SU-DHL-6 (cell line): ENCODE measurements around the gene PXMP4.

ENCODE experiments used
- EZH2phosphoT487 ChIP-seq: fragments of 200-600 bp; sonication (generic), shearing (Covaris generic); conservative IDR thresholded peaks from 2 replicates; pipeline ENCODE4 v1.6.1; 2018; ENCODE audit warnings: mild to moderate bottlenecking, antibody characterized with exemption, low read length, moderate library complexity, mixed read lengths
- TF ChIP-seq, protein P1 (sequence below): fragments of 200-600 bp; sonication (generic); IDR thresholded peaks from one replicate; pipeline ENCODE4 v1.5.1; 2017; ENCODE audit warnings: antibody characterized with exemption, mild to moderate bottlenecking, low read length, moderate library complexity; ENCODE audit not compliant: insufficient read depth, poor library complexity, severe bottlenecking

DNA sequence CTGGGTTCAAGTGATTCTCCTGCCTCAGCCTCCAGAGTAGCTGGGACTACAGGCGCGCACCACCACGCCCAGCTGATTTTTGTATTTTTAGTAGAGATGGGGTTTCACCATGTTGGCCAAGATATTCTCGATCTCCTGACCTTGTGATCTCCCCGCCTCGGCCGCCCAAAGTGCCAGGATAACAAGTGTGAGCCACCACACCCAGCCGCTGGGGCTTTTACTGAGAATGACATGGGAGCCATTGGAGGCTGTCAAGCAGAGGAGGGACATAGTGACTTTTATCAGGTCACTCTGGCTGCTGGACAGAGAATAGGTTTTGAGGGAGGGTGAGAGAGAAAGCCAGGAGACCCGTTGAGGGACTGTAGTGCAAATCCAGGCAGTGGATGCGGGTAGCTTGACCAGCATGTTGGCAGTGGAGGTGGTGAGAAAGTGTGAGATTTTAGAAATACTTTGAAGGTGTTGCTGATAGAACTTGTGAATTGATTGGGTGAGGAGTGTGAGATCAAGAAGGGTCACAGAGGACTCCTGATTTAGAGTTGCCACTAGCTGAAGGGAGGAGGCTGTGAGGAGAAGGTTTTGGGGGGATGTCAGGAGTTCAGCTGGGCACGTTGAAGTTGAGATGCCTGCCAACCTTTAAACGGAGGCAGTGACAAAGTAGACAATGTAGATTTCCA, 26.4 kb upstream of the PXMP4 start:
- TF ChIP-seq, protein P1, sequence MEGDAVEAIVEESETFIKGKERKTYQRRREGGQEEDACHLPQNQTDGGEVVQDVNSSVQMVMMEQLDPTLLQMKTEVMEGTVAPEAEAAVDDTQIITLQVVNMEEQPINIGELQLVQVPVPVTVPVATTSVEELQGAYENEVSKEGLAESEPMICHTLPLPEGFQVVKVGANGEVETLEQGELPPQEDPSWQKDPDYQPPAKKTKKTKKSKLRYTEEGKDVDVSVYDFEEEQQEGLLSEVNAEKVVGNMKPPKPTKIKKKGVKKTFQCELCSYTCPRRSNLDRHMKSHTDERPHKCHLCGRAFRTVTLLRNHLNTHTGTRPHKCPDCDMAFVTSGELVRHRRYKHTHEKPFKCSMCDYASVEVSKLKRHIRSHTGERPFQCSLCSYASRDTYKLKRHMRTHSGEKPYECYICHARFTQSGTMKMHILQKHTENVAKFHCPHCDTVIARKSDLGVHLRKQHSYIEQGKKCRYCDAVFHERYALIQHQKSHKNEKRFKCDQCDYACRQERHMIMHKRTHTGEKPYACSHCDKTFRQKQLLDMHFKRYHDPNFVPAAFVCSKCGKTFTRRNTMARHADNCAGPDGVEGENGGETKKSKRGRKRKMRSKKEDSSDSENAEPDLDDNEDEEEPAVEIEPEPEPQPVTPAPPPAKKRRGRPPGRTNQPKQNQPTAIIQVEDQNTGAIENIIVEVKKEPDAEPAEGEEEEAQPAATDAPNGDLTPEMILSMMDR = no peak
- TF ChIP-seq EZH2phosphoT487 = no peak
